IMR-90 (cell line): ENCODE results near the gene TTC7B.

Experiments
- BHLHE40 ChIP-seq: fragments of 150-350 bp; IDR thresholded peaks from 2 replicates; pipeline ENCODE4 v1.6.1; 2016; ENCODE audit warnings: mild to moderate bottlenecking, low read depth, low read length
- CEBPB ChIP-seq: IDR thresholded peaks from 2 replicates; pipeline ENCODE4 v1.6.1; 2012; ENCODE audit warnings: low read depth, low read length, improper control_type of control experiment
- CTCF ChIP-seq: conservative IDR thresholded peaks from 2 replicates; pipeline ENCODE4 v1.5.1; 2012; ENCODE audit warnings: mild to moderate bottlenecking, low read depth, low read length, improper control_type of control experiment
- FOS ChIP-seq: fragments of 150-350 bp; IDR thresholded peaks from 2 replicates; pipeline ENCODE4 v1.6.1; 2016; ENCODE audit warnings: low read depth, low read length
- MAFK ChIP-seq: IDR thresholded peaks from 2 replicates; pipeline ENCODE4 v1.6.1; 2012; ENCODE audit warnings: low read depth, low read length, improper control_type of control experiment
- MXI1 ChIP-seq: IDR thresholded peaks from 2 replicates; pipeline ENCODE4 v1.6.1; 2012; ENCODE audit warnings: low read depth, mild to moderate bottlenecking, low read length, moderate library complexity, borderline replicate concordance
- POLR2A ChIP-seq: IDR thresholded peaks from 2 replicates; pipeline ENCODE4 v1.6.1; 2012; ENCODE audit warnings: mild to moderate bottlenecking, low read depth, low read length
- RAD21 ChIP-seq: IDR thresholded peaks from 2 replicates; pipeline ENCODE4 v1.6.1; 2012; ENCODE audit warnings: low read length, improper control_type of control experiment
- RFX5 ChIP-seq: IDR thresholded peaks from 2 replicates; pipeline ENCODE4 v1.8.0; 2012; ENCODE audit warnings: low read depth, mild to moderate bottlenecking, low read length, moderate library complexity
- SMC3 ChIP-seq: fragments of 150-350 bp; IDR thresholded peaks from 2 replicates; pipeline ENCODE4 v1.6.1; 2016; ENCODE audit warnings: low read depth, mild to moderate bottlenecking, antibody characterized with exemption, low read length, moderate library complexity
- USF2 ChIP-seq: fragments of 150-350 bp; IDR thresholded peaks from 2 replicates; pipeline ENCODE4 v1.6.1; 2017; ENCODE audit warnings: mild to moderate bottlenecking, antibody characterized with exemption, low read length, low read depth

GRCh38 chr14:90642244-90642717, 173.9 kb downstream of the TTC7B start:
- TF ChIP-seq CTCF (no peak), MAFK (no peak), POLR2A (no peak), CEBPB (no peak), RAD21 (no peak), FOS (no peak), SMC3 (no peak), MXI1 (no peak), BHLHE40 (no peak), USF2 (no peak), RFX5 (no peak)
